ENCODE data around the gene NRP2. TPM values are rescaled to one million over a fixed set of nuclear protein-coding genes. Genes with fewer than 3 reads are reported as not detected.

NRP2 gene
- total and polyA plus RNA-seq, 2 of the 13 experiments (the other 11 are each of a cell fraction or from before 2014, with no cell fraction given) = 0.65 to 1.4 TPM

DNA sequence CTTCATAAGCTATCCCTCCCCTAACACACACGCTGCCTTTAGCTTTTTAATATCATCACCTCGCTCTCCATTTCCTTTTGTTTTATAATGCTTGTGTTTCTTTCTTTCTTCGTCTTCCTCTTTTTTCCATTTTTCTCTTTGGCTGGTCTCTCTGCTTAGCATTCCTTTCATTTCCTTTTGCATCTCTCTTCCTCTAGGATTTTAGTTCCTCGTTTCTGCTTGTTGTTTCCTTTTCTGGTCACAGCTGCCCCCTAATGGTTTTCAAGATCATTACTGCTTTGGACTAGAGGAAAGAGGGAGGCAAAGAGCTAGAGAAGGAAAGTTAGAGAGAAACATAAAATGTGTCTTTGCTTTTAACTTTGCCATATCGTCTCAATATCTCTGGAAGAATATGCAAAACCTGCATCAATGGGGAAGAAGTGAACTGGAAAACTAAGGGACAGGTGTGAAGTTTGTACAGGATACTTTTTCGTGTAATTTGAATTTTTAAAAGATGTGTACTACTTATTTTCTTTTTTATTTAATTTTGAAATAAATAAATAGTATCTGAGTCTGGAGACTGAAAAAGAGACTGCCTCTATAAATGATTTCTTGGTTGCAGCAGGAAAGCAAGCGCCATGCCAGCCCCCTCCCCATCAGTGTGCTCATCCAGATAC lies 6.3 kb upstream of the NRP2 start (continued):
- TF ChIP-seq, protein P1, sequence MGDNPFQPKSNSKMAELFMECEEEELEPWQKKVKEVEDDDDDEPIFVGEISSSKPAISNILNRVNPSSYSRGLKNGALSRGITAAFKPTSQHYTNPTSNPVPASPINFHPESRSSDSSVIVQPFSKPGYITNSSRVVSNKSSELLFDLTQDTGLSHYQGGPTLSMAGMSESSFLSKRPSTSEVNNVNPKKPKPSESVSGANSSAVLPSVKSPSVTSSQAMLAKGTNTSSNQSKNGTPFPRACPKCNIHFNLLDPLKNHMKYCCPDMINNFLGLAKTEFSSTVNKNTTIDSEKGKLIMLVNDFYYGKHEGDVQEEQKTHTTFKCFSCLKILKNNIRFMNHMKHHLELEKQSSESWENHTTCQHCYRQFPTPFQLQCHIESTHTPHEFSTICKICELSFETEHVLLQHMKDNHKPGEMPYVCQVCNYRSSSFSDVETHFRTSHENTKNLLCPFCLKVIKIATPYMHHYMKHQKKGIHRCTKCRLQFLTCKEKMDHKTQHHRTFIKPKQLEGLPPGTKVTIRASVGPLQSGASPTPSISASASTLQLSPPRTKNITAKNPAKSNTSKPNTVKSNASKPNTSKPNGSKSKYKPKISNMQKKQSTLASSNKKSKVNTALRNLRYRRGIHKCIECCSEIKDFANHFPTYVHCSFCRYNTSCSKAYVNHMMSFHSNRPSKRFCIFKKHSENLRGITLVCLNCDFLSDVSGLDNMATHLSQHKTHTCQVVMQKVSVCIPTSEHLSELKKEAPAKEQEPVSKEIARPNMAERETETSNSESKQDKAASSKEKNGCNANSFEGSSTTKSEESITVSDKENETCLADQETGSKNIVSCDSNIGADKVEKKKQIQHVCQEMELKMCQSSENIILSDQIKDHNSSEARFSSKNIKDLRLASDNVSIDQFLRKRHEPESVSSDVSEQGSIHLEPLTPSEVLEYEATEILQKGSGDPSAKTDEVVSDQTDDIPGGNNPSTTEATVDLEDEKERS (CRISPR knock-in tag; IDR thresholded peaks at IDR 0.05) = 0 out of 2 replicates have a peak, but pooled peaks have one; percentile 33
- TF ChIP-seq, protein P2, sequence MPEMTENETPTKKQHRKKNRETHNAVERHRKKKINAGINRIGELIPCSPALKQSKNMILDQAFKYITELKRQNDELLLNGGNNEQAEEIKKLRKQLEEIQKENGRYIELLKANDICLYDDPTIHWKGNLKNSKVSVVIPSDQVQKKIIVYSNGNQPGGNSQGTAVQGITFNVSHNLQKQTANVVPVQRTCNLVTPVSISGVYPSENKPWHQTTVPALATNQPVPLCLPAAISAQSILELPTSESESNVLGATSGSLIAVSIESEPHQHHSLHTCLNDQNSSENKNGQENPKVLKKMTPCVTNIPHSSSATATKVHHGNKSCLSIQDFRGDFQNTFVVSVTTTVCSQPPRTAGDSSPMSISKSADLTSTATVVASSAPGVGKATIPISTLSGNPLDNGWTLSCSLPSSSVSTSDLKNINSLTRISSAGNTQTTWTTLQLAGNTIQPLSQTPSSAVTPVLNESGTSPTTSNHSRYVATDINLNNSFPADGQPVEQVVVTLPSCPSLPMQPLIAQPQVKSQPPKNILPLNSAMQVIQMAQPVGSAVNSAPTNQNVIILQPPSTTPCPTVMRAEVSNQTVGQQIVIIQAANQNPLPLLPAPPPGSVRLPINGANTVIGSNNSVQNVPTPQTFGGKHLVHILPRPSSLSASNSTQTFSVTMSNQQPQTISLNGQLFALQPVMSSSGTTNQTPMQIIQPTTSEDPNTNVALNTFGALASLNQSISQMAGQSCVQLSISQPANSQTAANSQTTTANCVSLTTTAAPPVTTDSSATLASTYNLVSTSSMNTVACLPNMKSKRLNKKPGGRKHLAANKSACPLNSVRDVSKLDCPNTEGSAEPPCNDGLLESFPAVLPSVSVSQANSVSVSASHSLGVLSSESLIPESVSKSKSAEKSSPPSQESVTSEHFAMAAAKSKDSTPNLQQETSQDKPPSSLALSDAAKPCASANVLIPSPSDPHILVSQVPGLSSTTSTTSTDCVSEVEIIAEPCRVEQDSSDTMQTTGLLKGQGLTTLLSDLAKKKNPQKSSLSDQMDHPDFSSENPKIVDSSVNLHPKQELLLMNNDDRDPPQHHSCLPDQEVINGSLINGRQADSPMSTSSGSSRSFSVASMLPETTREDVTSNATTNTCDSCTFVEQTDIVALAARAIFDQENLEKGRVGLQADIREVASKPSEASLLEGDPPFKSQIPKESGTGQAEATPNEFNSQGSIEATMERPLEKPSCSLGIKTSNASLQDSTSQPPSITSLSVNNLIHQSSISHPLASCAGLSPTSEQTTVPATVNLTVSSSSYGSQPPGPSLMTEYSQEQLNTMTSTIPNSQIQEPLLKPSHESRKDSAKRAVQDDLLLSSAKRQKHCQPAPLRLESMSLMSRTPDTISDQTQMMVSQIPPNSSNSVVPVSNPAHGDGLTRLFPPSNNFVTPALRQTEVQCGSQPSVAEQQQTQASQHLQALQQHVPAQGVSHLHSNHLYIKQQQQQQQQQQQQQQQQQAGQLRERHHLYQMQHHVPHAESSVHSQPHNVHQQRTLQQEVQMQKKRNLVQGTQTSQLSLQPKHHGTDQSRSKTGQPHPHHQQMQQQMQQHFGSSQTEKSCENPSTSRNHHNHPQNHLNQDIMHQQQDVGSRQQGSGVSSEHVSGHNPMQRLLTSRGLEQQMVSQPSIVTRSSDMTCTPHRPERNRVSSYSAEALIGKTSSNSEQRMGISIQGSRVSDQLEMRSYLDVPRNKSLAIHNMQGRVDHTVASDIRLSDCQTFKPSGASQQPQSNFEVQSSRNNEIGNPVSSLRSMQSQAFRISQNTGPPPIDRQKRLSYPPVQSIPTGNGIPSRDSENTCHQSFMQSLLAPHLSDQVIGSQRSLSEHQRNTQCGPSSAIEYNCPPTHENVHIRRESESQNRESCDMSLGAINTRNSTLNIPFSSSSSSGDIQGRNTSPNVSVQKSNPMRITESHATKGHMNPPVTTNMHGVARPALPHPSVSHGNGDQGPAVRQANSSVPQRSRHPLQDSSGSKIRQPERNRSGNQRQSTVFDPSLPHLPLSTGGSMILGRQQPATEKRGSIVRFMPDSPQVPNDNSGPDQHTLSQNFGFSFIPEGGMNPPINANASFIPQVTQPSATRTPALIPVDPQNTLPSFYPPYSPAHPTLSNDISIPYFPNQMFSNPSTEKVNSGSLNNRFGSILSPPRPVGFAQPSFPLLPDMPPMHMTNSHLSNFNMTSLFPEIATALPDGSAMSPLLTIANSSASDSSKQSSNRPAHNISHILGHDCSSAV (CRISPR knock-in tag; IDR thresholded peaks at IDR 0.05; ENCODE audit: borderline replicate concordance) = no peak
- no peak for TF ChIP-seq RBM39 (IDR thresholded peaks at IDR 0.05; ENCODE audit: low read depth, low read length, poor library complexity, severe bottlenecking)
- no peak for TF ChIP-seq ZNF546 (CRISPR knock-in tag; conservative IDR thresholded peaks at IDR 0.05)
- no peak for TF ChIP-seq SMARCC2 (IDR thresholded peaks at IDR 0.05)
- TF ChIP-seq THYN1 (CRISPR knock-in tag; IDR thresholded peaks at IDR 0.05; ENCODE audit: borderline replicate concordance, low read depth) = no peak
- TF ChIP-seq, protein P3, sequence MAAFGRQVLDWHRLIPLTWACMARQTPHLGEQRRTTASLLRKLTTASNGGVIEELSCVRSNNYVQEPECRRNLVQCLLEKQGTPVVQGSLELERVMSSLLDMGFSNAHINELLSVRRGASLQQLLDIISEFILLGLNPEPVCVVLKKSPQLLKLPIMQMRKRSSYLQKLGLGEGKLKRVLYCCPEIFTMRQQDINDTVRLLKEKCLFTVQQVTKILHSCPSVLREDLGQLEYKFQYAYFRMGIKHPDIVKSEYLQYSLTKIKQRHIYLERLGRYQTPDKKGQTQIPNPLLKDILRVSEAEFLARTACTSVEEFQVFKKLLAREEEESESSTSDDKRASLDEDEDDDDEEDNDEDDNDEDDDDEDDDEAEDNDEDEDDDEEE (CRISPR knock-in tag; IDR thresholded peaks at IDR 0.05) = no peak
- TF ChIP-seq AGO1 (IDR thresholded peaks at IDR 0.05; ENCODE audit: low read depth, low read length, poor library complexity, severe bottlenecking) = no peak
- TF ChIP-seq, protein P4, sequence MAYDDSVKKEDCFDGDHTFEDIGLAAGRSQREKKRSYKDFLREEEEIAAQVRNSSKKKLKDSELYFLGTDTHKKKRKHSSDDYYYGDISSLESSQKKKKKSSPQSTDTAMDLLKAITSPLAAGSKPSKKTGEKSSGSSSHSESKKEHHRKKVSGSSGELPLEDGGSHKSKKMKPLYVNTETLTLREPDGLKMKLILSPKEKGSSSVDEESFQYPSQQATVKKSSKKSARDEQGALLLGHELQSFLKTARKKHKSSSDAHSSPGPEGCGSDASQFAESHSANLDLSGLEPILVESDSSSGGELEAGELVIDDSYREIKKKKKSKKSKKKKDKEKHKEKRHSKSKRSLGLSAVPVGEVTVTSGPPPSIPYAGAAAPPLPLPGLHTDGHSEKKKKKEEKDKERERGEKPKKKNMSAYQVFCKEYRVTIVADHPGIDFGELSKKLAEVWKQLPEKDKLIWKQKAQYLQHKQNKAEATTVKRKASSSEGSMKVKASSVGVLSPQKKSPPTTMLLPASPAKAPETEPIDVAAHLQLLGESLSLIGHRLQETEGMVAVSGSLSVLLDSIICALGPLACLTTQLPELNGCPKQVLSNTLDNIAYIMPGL (CRISPR knock-in tag; IDR thresholded peaks at IDR 0.05; ENCODE audit: borderline replicate concordance in 1 of 2, low read depth in 1 of 2) = 0 out of 4 replicates have a peak, but pooled peaks of 1 of the 2 experiments have one; percentile 24
- no peak for TF ChIP-seq PHF8 (CRISPR knock-in tag; IDR thresholded peaks at IDR 0.05)
- TF ChIP-seq, protein P5, sequence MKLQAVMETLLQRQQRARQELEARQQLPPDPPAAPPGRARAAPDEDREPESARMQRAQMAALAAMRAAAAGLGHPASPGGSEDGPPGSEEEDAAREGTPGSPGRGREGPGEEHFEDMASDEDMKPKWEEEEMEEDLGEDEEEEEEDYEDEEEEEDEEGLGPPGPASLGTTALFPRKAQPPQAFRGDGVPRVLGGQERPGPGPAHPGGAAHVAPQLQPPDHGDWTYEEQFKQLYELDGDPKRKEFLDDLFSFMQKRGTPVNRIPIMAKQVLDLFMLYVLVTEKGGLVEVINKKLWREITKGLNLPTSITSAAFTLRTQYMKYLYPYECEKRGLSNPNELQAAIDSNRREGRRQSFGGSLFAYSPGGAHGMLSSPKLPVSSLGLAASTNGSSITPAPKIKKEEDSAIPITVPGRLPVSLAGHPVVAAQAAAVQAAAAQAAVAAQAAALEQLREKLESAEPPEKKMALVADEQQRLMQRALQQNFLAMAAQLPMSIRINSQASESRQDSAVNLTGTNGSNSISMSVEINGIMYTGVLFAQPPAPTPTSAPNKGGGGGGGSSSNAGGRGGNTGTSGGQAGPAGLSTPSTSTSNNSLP (IDR thresholded peaks at IDR 0.05; ENCODE audit: low read depth, low read length) = no peak
